ENCODE data around the gene POU2AF1.

POU2AF1 gene

GRCh38 chr11:111351374-111352055, 27.6 kb downstream of the POU2AF1 start:
- peaks cover 36% of the 10 kb centered on the region for H3K27me3 ChIP-seq (ENCODE audit: control insufficient read depth, insufficient read depth, low read length)
- no peaks in the 10 kb centered on the region for H3K36me3 ChIP-seq (ENCODE audit: insufficient read depth, low read length)
- H3K4me1 ChIP-seq (ENCODE audit: control insufficient read depth, insufficient read depth, low read length), result no peaks in the 10 kb centered on the region
- H3K4me3 ChIP-seq (ENCODE audit: low read length), result no peak overlapping the region
- no peak overlapping the region for H3K9ac ChIP-seq (ENCODE audit: low read depth, low read length)
- no peaks in the 10 kb centered on the region for H3K9me3 ChIP-seq (replicated peaks; ENCODE audit: low read length)
- no peak overlapping the region for H3K4me2 ChIP-seq (ENCODE audit: low read length)

GRCh38 chr11:111350811-111351210, 28.3 kb downstream of the POU2AF1 start:
- Histone ChIP-seq H3K9me3 (replicated peaks; ENCODE audit: low read length) (no peaks in the 10 kb centered on the region), H3K9ac (ENCODE audit: low read depth, low read length) (no peak overlapping the region), H3K27me3 (ENCODE audit: control insufficient read depth, insufficient read depth, low read length) (peaks cover 39% of the 10 kb centered on the region), H3K36me3 (ENCODE audit: insufficient read depth, low read length) (no peaks in the 10 kb centered on the region), H3K4me2 (ENCODE audit: low read length) (no peak overlapping the region), H3K4me3 (ENCODE audit: low read length) (no peak overlapping the region), H3K4me1 (ENCODE audit: control insufficient read depth, insufficient read depth, low read length) (no peaks in the 10 kb centered on the region)

GRCh38 chr11:111349191-111349695, 29.8 kb downstream of the POU2AF1 start:
- Histone ChIP-seq H3K27me3 (ENCODE audit: control insufficient read depth, insufficient read depth, low read length) (peaks cover 35% of the 10 kb centered on the region), H3K4me2 (ENCODE audit: low read length) (no peak overlapping the region), H3K4me3 (ENCODE audit: low read length) (no peak overlapping the region), H3K9me3 (replicated peaks; ENCODE audit: low read length) (no peaks in the 10 kb centered on the region), H3K36me3 (ENCODE audit: insufficient read depth, low read length) (no peaks in the 10 kb centered on the region), H3K9ac (ENCODE audit: low read depth, low read length) (no peak overlapping the region), H3K4me1 (ENCODE audit: control insufficient read depth, insufficient read depth, low read length) (no peaks in the 10 kb centered on the region)

- Histone ChIP-seq H3K27me3 (ENCODE audit: control insufficient read depth, insufficient read depth, low read length) (peaks cover 35% of the 10 kb centered on the region), H3K4me1 (ENCODE audit: control insufficient read depth, insufficient read depth, low read length) (no peaks in the 10 kb centered on the region), H3K4me3 (ENCODE audit: low read length) (no peak overlapping the region), H3K9me3 (replicated peaks; ENCODE audit: low read length) (no peaks in the 10 kb centered on the region), H3K9ac (ENCODE audit: low read depth, low read length) (no peak overlapping the region), H3K36me3 (ENCODE audit: insufficient read depth, low read length) (no peaks in the 10 kb centered on the region), H3K4me2 (ENCODE audit: low read length) (no peak overlapping the region)
Measured at GRCh38 chr11:111348147-111348546, 30.9 kb downstream of the POU2AF1 start.

GRCh38 chr11:111347723-111348115, 31.4 kb downstream of the POU2AF1 start:
- Histone ChIP-seq H3K9ac (ENCODE audit: low read depth, low read length) (no peak overlapping the region), H3K9me3 (replicated peaks; ENCODE audit: low read length) (no peaks in the 10 kb centered on the region), H3K27me3 (ENCODE audit: control insufficient read depth, insufficient read depth, low read length) (peaks cover 35% of the 10 kb centered on the region), H3K36me3 (ENCODE audit: insufficient read depth, low read length) (no peaks in the 10 kb centered on the region), H3K4me2 (ENCODE audit: low read length) (no peak overlapping the region), H3K4me1 (ENCODE audit: control insufficient read depth, insufficient read depth, low read length) (no peaks in the 10 kb centered on the region), H3K4me3 (ENCODE audit: low read length) (no peak overlapping the region)

- Histone ChIP-seq H3K9me3 (replicated peaks; ENCODE audit: low read length) (no peaks in the 10 kb centered on the region), H3K36me3 (ENCODE audit: insufficient read depth, low read length) (no peaks in the 10 kb centered on the region), H3K4me3 (ENCODE audit: low read length) (no peak overlapping the region), H3K9ac (ENCODE audit: low read depth, low read length) (no peak overlapping the region), H3K4me2 (ENCODE audit: low read length) (no peak overlapping the region), H3K27me3 (ENCODE audit: control insufficient read depth, insufficient read depth, low read length) (peaks cover 34% of the 10 kb centered on the region), H3K4me1 (ENCODE audit: control insufficient read depth, insufficient read depth, low read length) (no peaks in the 10 kb centered on the region)
Measured at GRCh38 chr11:111347002-111347722, 31.9 kb downstream of the POU2AF1 start.

- no peak overlapping the region for H3K9ac ChIP-seq (ENCODE audit: low read depth, low read length)
- H3K36me3 ChIP-seq (ENCODE audit: insufficient read depth, low read length), result no peaks in the 10 kb centered on the region
- H3K4me2 ChIP-seq (ENCODE audit: low read length), result no peak overlapping the region
- no peaks in the 10 kb centered on the region for H3K4me1 ChIP-seq (ENCODE audit: control insufficient read depth, insufficient read depth, low read length)
- peaks cover 10% of the 10 kb centered on the region for H3K27me3 ChIP-seq (ENCODE audit: control insufficient read depth, insufficient read depth, low read length)
- no peak overlapping the region for H3K4me3 ChIP-seq (ENCODE audit: low read length)
- no peaks in the 10 kb centered on the region for H3K9me3 ChIP-seq (replicated peaks; ENCODE audit: low read length)
Measured at GRCh38 chr11:111344032-111344431, 35.0 kb downstream of the POU2AF1 start.

- H3K9me3 ChIP-seq (replicated peaks; ENCODE audit: low read length), result no peaks in the 10 kb centered on the region
- H3K9ac ChIP-seq (ENCODE audit: low read depth, low read length), result no peak overlapping the region
- no peaks in the 10 kb centered on the region for H3K4me1 ChIP-seq (ENCODE audit: control insufficient read depth, insufficient read depth, low read length)
- no peak overlapping the region for H3K4me3 ChIP-seq (ENCODE audit: low read length)
- H3K36me3 ChIP-seq (ENCODE audit: insufficient read depth, low read length), result no peaks in the 10 kb centered on the region
- H3K4me2 ChIP-seq (ENCODE audit: low read length), result no peak overlapping the region
- H3K27me3 ChIP-seq (ENCODE audit: control insufficient read depth, insufficient read depth, low read length), result peaks cover 7% of the 10 kb centered on the region
Measured at GRCh38 chr11:111342329-111342728, 36.7 kb downstream of the POU2AF1 start.

- no peak overlapping the region for H3K4me3 ChIP-seq (ENCODE audit: low read length)
- H3K36me3 ChIP-seq (ENCODE audit: insufficient read depth, low read length), result no peaks in the 10 kb centered on the region
- H3K27me3 ChIP-seq (ENCODE audit: control insufficient read depth, insufficient read depth, low read length), result peaks cover 19% of the 10 kb centered on the region
- H3K9me3 ChIP-seq (replicated peaks; ENCODE audit: low read length), result no peaks in the 10 kb centered on the region
- H3K4me1 ChIP-seq (ENCODE audit: control insufficient read depth, insufficient read depth, low read length), result no peaks in the 10 kb centered on the region
- H3K9ac ChIP-seq (ENCODE audit: low read depth, low read length), result no peak overlapping the region
- H3K4me2 ChIP-seq (ENCODE audit: low read length), result no peak overlapping the region
Measured at GRCh38 chr11:111339758-111340388, 39.2 kb downstream of the POU2AF1 start.

- Histone ChIP-seq H3K9ac (ENCODE audit: low read depth, low read length) (no peak overlapping the region), H3K4me2 (ENCODE audit: low read length) (no peak overlapping the region), H3K36me3 (ENCODE audit: insufficient read depth, low read length) (no peaks in the 10 kb centered on the region), H3K4me1 (ENCODE audit: control insufficient read depth, insufficient read depth, low read length) (no peaks in the 10 kb centered on the region), H3K27me3 (ENCODE audit: control insufficient read depth, insufficient read depth, low read length) (peaks cover 26% of the 10 kb centered on the region), H3K4me3 (ENCODE audit: low read length) (no peak overlapping the region), H3K9me3 (replicated peaks; ENCODE audit: low read length) (no peaks in the 10 kb centered on the region)
Measured at GRCh38 chr11:111336582-111337256, 42.4 kb downstream of the POU2AF1 start.

GRCh38 chr11:111336062-111336461, 43.0 kb downstream of the POU2AF1 start:
- no peak overlapping the region for H3K9ac ChIP-seq (ENCODE audit: low read depth, low read length)
- no peak overlapping the region for H3K4me2 ChIP-seq (ENCODE audit: low read length)
- H3K27me3 ChIP-seq (ENCODE audit: control insufficient read depth, insufficient read depth, low read length), result peaks cover 29% of the 10 kb centered on the region
- H3K9me3 ChIP-seq (replicated peaks; ENCODE audit: low read length), result no peaks in the 10 kb centered on the region
- H3K36me3 ChIP-seq (ENCODE audit: insufficient read depth, low read length), result no peaks in the 10 kb centered on the region
- H3K4me3 ChIP-seq (ENCODE audit: low read length), result no peak overlapping the region
- no peaks in the 10 kb centered on the region for H3K4me1 ChIP-seq (ENCODE audit: control insufficient read depth, insufficient read depth, low read length)
